Middle frontal gyrus (tissue), 1 donor: Measurements from ENCODE around the gene ARID1A.
"Not testable (repeated sequence)": the region's sequence is repeated elsewhere in the genome, so short reads cannot be mapped to it uniquely, and the experiment has no call there.

Experiments
- DNase-seq: peaks from one replicate; pipeline ENCODE4 v3.0.0-alpha.2; 2015; ENCODE audit warnings: low spot score; ENCODE audit errors: extremely low spot score

The ARID1A gene

DNA sequence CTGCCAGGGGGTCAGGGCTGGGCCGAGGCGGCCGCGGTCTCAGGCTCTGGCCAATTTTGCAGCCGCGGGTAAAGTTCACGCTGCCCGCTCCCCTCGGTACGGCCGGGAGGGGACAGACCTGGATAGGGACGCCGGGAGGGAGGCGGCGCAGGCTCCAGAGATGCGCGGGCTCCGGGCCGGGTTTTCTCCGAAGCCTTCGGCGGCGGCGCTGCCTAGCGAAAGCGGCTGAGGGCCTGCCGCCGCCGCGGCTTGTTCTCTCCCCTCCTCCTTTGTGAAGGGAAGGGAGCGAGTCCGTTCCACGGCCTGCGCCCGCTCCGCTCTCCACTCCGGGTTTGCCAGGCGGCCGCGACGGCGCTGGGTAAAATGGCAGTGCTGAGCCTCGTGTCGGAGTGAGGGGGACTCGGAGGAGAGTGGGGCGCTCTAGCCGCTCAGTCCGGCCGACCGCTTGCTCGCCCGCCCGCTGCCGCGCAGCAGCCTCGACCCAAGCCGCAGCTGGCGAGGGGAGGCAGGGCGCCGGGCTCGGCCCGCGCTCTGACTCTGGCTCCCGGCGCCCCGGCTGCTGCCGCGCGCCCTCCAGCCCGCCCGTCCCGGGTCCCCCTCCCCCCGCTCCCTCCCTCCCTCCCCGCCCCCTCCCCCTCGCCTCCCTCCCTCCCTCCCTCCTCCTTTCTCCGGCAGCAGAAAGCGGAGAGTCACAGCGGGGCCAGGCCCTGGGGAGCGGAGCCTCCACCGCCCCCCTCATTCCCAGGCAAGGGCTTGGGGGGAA is at the start of gene ARID1A:
TSS of gene ARID1A (plus strand) at position 660 of the 763 bp plus-strand sequence. CDS start 389 bp downstream, outside the sequence.
- DNase-seq = peak; percentile 91

GRCh38 chr1:26664802-26665201 is 31.0 kb upstream of the ARID1A start:
- no peak for DNase-seq

GRCh38 chr1:26666855-26667254 is 29.0 kb upstream of the ARID1A start:
- no peak for DNase-seq

GRCh38 chr1:26668106-26668786 is 27.6 kb upstream of the ARID1A start:
- DNase-seq = not testable (repeated sequence)

GRCh38 chr1:26677306-26678115 is 18.3 kb upstream of the ARID1A start:
- no peak for DNase-seq

- no peak for DNase-seq
These were observed 10.9 kb upstream of the ARID1A start for GRCh38 chr1:26684763-26685508.

DNA sequence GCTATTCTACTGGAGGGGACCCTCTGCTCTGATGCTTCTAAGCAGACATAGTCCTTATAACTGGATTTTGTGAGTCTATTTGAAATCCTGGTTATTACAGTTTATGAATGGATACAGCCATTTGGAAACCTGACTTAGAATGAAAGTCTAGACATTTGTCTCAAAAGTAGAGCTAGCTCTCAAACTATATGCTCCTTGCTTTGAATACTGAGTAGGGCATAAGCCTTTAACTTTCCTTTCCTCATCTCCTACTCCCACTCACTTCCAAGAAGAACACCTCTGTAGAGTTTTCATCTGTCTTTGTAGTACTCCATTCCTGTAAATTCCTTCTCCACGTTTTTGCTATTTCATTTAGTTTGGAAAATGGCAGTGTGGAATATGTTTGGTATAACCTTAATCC is 9.0 kb upstream of the ARID1A start:
- no peak for DNase-seq

DNA sequence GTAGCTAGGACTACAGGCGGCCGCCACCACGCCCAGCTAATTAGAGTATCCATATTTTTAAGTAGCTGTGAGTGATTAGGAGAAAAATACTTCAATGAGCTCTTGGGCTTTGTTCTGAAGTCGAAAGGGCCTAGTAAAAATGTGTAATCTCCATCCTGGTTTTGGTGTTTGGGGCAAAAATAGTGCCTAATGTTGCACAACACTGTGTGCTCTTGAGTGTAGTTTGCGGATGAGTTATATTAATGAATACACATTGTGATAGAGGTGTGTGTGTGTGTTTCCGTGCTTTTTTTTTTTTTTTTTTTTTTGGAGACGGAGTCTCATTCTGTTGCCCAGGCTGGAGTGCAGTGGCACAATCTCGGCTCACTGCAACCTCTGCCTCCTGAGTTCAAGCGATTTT is 6.3 kb upstream of the ARID1A start:
- DNase-seq = no peak

GRCh38 chr1:26690157-26690556 is 5.7 kb upstream of the ARID1A start:
- no peak for DNase-seq

- no peak for DNase-seq
These were observed 5.2 kb upstream of the ARID1A start for GRCh38 chr1:26690576-26691031.

GRCh38 chr1:26692211-26692792 is 3.5 kb upstream of the ARID1A start:
- DNase-seq = peak; percentile 84

DNA sequence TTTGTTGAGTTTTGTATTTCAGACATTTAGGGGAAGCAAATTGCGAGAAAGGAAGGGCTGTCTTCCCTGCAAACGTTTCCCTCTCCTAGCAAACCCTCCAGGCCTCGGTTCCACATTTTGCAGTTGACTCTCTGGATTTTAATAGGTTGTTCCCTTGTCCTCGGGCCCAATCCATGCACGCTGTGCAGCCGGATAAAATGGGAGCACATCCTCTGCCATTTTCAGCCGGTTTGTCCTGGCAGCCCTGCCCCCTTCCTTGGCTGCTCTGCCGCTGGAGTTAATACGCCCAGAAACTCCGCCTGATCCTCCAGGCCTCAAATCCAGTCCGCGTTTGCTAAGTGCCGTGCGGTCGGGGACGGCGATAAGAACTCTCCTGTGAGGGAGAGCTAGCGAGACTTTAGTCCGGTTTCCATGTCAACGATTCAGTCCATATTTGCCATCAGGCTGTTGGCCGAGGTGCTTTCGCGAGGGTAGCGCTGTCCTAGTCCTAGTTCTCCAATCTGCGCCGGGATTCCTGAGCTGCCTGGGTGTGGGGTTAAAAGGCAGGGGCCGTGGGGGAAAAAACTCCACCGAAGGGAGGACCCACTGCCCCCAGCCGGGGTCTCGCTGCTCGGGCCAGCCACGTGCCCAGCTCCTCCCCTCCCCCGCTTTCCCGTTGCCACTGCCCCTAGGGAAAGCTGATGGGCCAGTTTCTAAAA is 2.9 kb upstream of the ARID1A start:
- peak; percentile 92 for DNase-seq

- DNase-seq = no peak
These were observed 1.9 kb upstream of the ARID1A start for GRCh38 chr1:26693599-26694572.

GRCh38 chr1:26694638-26695355 is 1.0 kb upstream of the ARID1A start:
- DNase-seq = no peak

GRCh38 chr1:26696119-26696653 is 371 bp downstream of the ARID1A start:
- no peak for DNase-seq

DNA sequence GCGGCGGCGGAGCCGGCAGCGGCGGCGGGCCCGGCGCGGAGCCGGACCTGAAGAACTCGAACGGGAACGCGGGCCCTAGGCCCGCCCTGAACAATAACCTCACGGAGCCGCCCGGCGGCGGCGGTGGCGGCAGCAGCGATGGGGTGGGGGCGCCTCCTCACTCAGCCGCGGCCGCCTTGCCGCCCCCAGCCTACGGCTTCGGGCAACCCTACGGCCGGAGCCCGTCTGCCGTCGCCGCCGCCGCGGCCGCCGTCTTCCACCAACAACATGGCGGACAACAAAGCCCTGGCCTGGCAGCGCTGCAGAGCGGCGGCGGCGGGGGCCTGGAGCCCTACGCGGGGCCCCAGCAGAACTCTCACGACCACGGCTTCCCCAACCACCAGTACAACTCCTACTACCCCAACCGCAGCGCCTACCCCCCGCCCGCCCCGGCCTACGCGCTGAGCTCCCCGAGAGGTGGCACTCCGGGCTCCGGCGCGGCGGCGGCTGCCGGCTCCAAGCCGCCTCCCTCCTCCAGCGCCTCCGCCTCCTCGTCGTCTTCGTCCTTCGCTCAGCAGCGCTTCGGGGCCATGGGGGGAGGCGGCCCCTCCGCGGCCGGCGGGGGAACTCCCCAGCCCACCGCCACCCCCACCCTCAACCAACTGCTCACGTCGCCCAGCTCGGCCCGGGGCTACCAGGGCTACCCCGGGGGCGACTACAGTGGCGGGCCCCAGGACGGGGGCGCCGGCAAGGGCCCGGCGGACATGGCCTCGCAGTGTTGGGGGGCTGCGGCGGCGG is 1.0 kb downstream of the ARID1A start:
- DNase-seq = no peak

DNA sequence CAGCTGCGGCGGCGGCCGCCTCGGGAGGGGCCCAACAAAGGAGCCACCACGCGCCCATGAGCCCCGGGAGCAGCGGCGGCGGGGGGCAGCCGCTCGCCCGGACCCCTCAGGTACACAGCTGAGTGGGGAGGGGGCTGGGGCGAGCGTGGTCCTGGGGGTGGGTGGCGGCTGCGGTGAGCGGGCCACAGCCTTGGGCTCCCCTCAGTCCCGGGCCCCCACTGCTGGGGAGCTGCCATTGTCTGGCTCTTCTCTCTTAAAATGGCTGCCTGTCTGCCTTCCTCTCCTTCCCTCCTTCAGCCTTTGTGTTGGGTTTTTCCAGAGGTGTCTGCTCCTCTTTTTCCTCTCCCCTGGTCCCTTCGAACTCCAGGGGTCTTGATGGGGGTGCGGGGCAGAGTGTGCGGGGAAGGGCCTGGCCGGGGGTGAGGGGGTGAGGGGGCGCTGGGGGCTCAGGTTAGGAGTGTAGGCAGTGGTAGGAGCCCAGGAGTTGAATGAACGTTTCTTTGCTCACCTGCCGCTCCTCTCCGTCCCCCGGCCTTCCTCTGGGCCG is 1.7 kb downstream of the ARID1A start:
- no peak for DNase-seq
